H1 (cell line): ENCODE results near the gene BBS2. TPM values are rescaled to one million over a fixed set of nuclear protein-coding genes. Genes with fewer than 3 reads are reported as not detected.
"Not testable (repeated sequence)": the region's sequence is repeated elsewhere in the genome, so short reads cannot be mapped to it uniquely, and the experiment has no call there.

Experiments used
- CTCF ChIA-PET: fragments of 300-600 bp; sonication (Branson Sonifier 250); formaldehyde crosslinking; loops from one replicate; lab custom pipeline; 2021; ENCODE audit not compliant: partially characterized antibody; lab: Charles Lee
- POLR2A ChIA-PET: fragments of 300-600 bp; sonication (Branson Sonifier 250); formaldehyde crosslinking; loops from one replicate; lab custom pipeline; 2021; ENCODE audit warnings: inconsistent platforms; ENCODE audit not compliant: partially characterized antibody; lab: Charles Lee
- DNase-seq, 2 experiments: peaks; one replicate each; pipeline versions ENCODE4 v3.0.0 to v3.0.0-alpha.2; 2010 to 2022; ENCODE audit warnings: low spot score in 2 of 2, low read depth in 1 of 2, mixed read lengths in 1 of 2
- FAIRE-seq: peaks from 2 replicates; lab custom pipeline; 2011; peaks lifted over from hg19 to GRCh38; lab: Jason Lieb, UNC
- H2AFZ ChIP-seq: 2 replicates; pipeline ENCODE4 v1.8.1; 2012; ENCODE audit warnings: low read length, inconsistent platforms
- H2AK5ac ChIP-seq: 2 replicates; pipeline ENCODE4 v1.6.1; 2013; ENCODE audit warnings: low read depth, low read length
- H2BK120ac ChIP-seq: replicated peaks from 2 replicates; pipeline ENCODE3; 2013; ENCODE audit warnings: low read depth, low read length, inconsistent platforms
- H2BK12ac ChIP-seq: 2 replicates; pipeline ENCODE4 v1.6.1; 2013; ENCODE audit warnings: low read depth, low read length
- H2BK15ac ChIP-seq: 2 replicates; pipeline ENCODE4 v1.6.1; 2013; ENCODE audit warnings: low read length
- H2BK20ac ChIP-seq: 2 replicates; pipeline ENCODE4 v1.6.1; 2013; ENCODE audit warnings: low read length
- H2BK5ac ChIP-seq: 2 replicates; pipeline ENCODE4 v1.6.1; 2013; ENCODE audit warnings: low read depth, low read length
- H3K14ac ChIP-seq: 2 replicates; pipeline ENCODE4 v1.6.1; 2013; ENCODE audit warnings: inconsistent platforms; ENCODE audit not compliant: insufficient read length
- H3K18ac ChIP-seq: 2 replicates; pipeline ENCODE4 v1.6.1; 2013; ENCODE audit warnings: low read length; ENCODE audit errors: extremely low read depth
- H3K23ac ChIP-seq: 2 replicates; pipeline ENCODE4 v1.6.1; 2013; ENCODE audit warnings: inconsistent platforms; ENCODE audit not compliant: insufficient read length
- H3K23me2 ChIP-seq: 2 replicates; pipeline ENCODE4 v1.6.1; 2013; ENCODE audit warnings: low read depth, low read length
- H3K27ac ChIP-seq: 2 replicates; pipeline ENCODE4 v1.6.1; 2011; ENCODE audit warnings: low read depth, low read length, inconsistent platforms
- H3K27me3 ChIP-seq, 4 experiments: replicated peaks in 1 of 4; 1 replicate in 1 of 4; 2 replicates in 3 of 4; pipeline versions ENCODE4 v1.6.1 to v1.8.1; 2011 to 2013; ENCODE audit warnings: low read length in 3 of 4, mild to moderate bottlenecking in 3 of 4, inconsistent platforms in 2 of 4, mixed read lengths in 2 of 4, moderate library complexity in 1 of 4; ENCODE audit not compliant: control insufficient read depth in 3 of 4, insufficient read depth in 3 of 4; ENCODE audit errors: extremely low read depth in 1 of 4
- H3K36me3 ChIP-seq, 4 experiments: 2 replicates each; pipeline versions ENCODE4 v1.6.1 to v1.8.1; 2011 to 2013; ENCODE audit warnings: mild to moderate bottlenecking in 4 of 4, low read length in 3 of 4, moderate library complexity in 2 of 4, control low read depth in 1 of 4, inconsistent platforms in 1 of 4; ENCODE audit not compliant: insufficient read depth in 4 of 4, control insufficient read depth in 2 of 4
- H3K4ac ChIP-seq: replicated peaks from 2 replicates; pipeline ENCODE3; 2013; ENCODE audit warnings: low read length, low read depth, mixed read lengths, inconsistent platforms; ENCODE audit not compliant: insufficient read length
- H3K4me1 ChIP-seq, 4 experiments: replicated peaks in 1 of 4; 1 replicate in 1 of 4; 2 replicates in 3 of 4; pipeline versions ENCODE4 v1.6.1 to v1.8.1; 2011 to 2013; ENCODE audit warnings: low read length in 3 of 4, inconsistent platforms in 2 of 4, mixed read lengths in 1 of 4; ENCODE audit not compliant: insufficient read depth in 4 of 4, control insufficient read depth in 3 of 4
- H3K4me2 ChIP-seq, 2 experiments: 2 replicates each; pipeline versions ENCODE4 v1.6.1 to v1.8.1; 2011 to 2013; ENCODE audit warnings: low read depth in 2 of 2, low read length in 2 of 2, control low read depth in 1 of 2, inconsistent platforms in 1 of 2, mild to moderate bottlenecking in 1 of 2; ENCODE audit not compliant: insufficient read depth in 1 of 2
- H3K4me3 ChIP-seq, 4 experiments: fragments of 200-600, 300-600 bp in 1 of 4; sonication (generic), shearing (Covaris generic), sonication (Bioruptor Twin) in 1 of 4; 2 replicates each; pipeline versions ENCODE4 v1.5.1 to v1.8.1; 2011 to 2016; ENCODE audit warnings: low read length in 4 of 4, low read depth in 3 of 4, control low read depth in 2 of 4, inconsistent platforms in 2 of 4, mild to moderate bottlenecking in 2 of 4, mixed read lengths in 1 of 4, moderate library complexity in 1 of 4; ENCODE audit not compliant: insufficient read depth in 2 of 4; ENCODE audit errors: extremely low read depth in 1 of 4
- H3K56ac ChIP-seq: replicated peaks from 2 replicates; pipeline ENCODE3; 2013; ENCODE audit warnings: low read depth, mild to moderate bottlenecking, mixed read lengths, low read length, inconsistent platforms; ENCODE audit not compliant: insufficient read length
- H3K79me1 ChIP-seq: 2 replicates; pipeline ENCODE4 v1.6.1; 2013; ENCODE audit warnings: low read depth, low read length, control low read depth
- H3K79me2 ChIP-seq, 2 experiments: 2 replicates each; pipeline versions ENCODE4 v1.6.1 to v1.8.1; 2012 to 2013; ENCODE audit warnings: low read length in 2 of 2, mild to moderate bottlenecking in 2 of 2, inconsistent platforms in 1 of 2; ENCODE audit not compliant: insufficient read depth in 2 of 2, control insufficient read depth in 1 of 2
- H3K9ac ChIP-seq, 4 experiments: replicated peaks in 1 of 4; 1 replicate in 1 of 4; 2 replicates in 3 of 4; pipeline versions ENCODE4 v1.6.1 to v1.8.1; 2011 to 2013; ENCODE audit warnings: low read depth in 3 of 4, low read length in 3 of 4, control low read depth in 2 of 4, mild to moderate bottlenecking in 2 of 4, moderate library complexity in 2 of 4, inconsistent platforms in 1 of 4; ENCODE audit errors: extremely low read depth in 1 of 4
- H3K9me3 ChIP-seq, 2 experiments: 2 replicates each; pipeline versions ENCODE4 v1.6.1 to v1.8.1; 2012 to 2013; ENCODE audit warnings: mild to moderate bottlenecking in 2 of 2, moderate library complexity in 2 of 2, control low read depth in 1 of 2, inconsistent platforms in 1 of 2, low read depth in 1 of 2, low read length in 1 of 2, mixed read lengths in 1 of 2; ENCODE audit not compliant: insufficient read depth in 2 of 2
- H4K20me1 ChIP-seq, 2 experiments: replicated peaks in 1 of 2; 2 replicates each; pipeline versions ENCODE3 to v1.8.1; 2011 to 2013; ENCODE audit warnings: inconsistent platforms in 2 of 2, low read length in 2 of 2, mild to moderate bottlenecking in 1 of 2; ENCODE audit not compliant: insufficient read depth in 2 of 2, control insufficient read depth in 1 of 2
- H4K5ac ChIP-seq: 2 replicates; pipeline ENCODE4 v1.6.1; 2013; ENCODE audit warnings: low read length, low read depth, mixed read lengths, inconsistent platforms; ENCODE audit not compliant: insufficient read length
- H4K8ac ChIP-seq: 2 replicates; pipeline ENCODE4 v1.8.0; 2013; ENCODE audit warnings: mild to moderate bottlenecking, moderate library complexity, low read length, inconsistent platforms; ENCODE audit not compliant: insufficient read depth; ENCODE audit errors: extremely low read depth
- H4K91ac ChIP-seq: replicated peaks from 2 replicates; pipeline ENCODE3; 2013; ENCODE audit warnings: low read length, mixed read lengths, inconsistent platforms; ENCODE audit not compliant: insufficient read length
- WGBS, 2 experiments: shearing (Covaris generic) in 1 of 2; methylation state at CpG; one replicate each; pipeline versions ENCODE4 v1.1.6 to v1.1.7; 2013 to 2015; ENCODE audit warnings: low lambda C conversion rate in 2 of 2, mixed read lengths in 2 of 2, inconsistent platforms in 1 of 2, low coverage in 1 of 2, missing lambda C conversion rate in 1 of 2; ENCODE audit not compliant: insufficient replicate concordance in 2 of 2, insufficient coverage in 1 of 2, insufficient read length in 1 of 2; ENCODE audit errors: extremely low coverage in 1 of 2, missing lambda C conversion rate in 1 of 2; 5-methylcytosine and 5-hydroxymethylcytosine counted together
- polyA plus RNA-seq, 7 experiments: library from polyadenylated mRNA; depleted of rRNA in 3 of 7; stranded (reverse) in 5 of 7; unstranded in 2 of 7; fragments of >200 nt in 5 of 7; fragments of 200-250 nt in 2 of 7; gene quantifications; 1 replicate in 5 of 7; 2 replicates in 1 of 7; 4 replicates in 1 of 7; pipeline versions ENCODE4 v1.2.1 to v1.2.3, GENCODE V29; 2011 to 2013; ENCODE audit warnings: missing spikeins in 2 of 7, mixed read lengths in 2 of 7
- total RNA-seq: library from RNA; stranded (reverse); fragmentation: NEBNext Ultra II Directional; extraction: Animal tissue kit (Norgen Biotek cat#: 25700); gene quantifications from 2 replicates; pipeline ENCODE4 v1.2.1, GENCODE V29; 2021

The BBS2 gene
- total and polyA plus RNA-seq, 2 of the 8 experiments (the other 6 are each of a cell fraction or from before 2014, with no cell fraction given) = 12.3 to 15.1 TPM

DNA sequence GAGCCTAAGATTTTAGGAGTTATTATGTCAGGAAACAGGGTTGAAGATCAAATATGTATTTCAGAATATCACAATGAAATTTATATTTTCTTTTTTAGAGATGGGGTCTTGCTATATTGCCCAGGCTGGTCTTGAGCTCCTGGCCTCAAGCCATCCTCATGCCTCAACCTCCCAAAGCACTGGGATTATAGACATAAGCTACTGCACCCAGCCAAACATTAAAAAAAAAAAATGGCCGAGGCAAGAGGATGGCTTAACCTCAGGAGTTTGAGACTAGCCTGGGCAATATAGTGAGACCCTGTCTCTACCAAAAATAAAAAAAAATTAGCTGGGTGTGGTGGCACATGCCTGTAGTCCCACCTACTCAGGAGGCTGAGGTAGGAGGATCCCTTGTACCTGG lies 31.0 kb downstream of the BBS2 start:
- not testable (repeated sequence) for H4K5ac ChIP-seq, H3K27me3 ChIP-seq, H3K4me1 ChIP-seq, FAIRE-seq, H4K20me1 ChIP-seq, H3K23ac ChIP-seq, H3K23me2 ChIP-seq, H4K8ac ChIP-seq, H4K91ac ChIP-seq, H2BK5ac ChIP-seq, DNase-seq, H2AFZ ChIP-seq, H3K79me1 ChIP-seq, H2AK5ac ChIP-seq, H3K18ac ChIP-seq, H3K4me2 ChIP-seq, H3K9me3 ChIP-seq, H3K56ac ChIP-seq, H2BK120ac ChIP-seq, H3K4ac ChIP-seq, H3K4me3 ChIP-seq, H3K27ac ChIP-seq, H3K79me2 ChIP-seq, H2BK12ac ChIP-seq, H2BK20ac ChIP-seq, H3K9ac ChIP-seq, H3K36me3 ChIP-seq, H2BK15ac ChIP-seq, H3K14ac ChIP-seq
- WGBS, 2 experiments = 62% methylated on average over 1 of the region's 1 CpG; no CpG with 5 or more reads in 1 of the 2 experiments
- ChIA-PET CTCF (interaction anchor here (0.6 to 0.9 kb wide), 2 partner anchors 13 to 41 kb away, joined by 3 read pairs; no protein-coding TSS in a partner anchor), POLR2A (interaction anchor here (1.8 kb wide), 1 partner anchor 9 kb away, joined by 5 read pairs; no protein-coding TSS in a partner anchor)
